ENCODE data around the gene HCFC1. TPM values are rescaled to one million over a fixed set of nuclear protein-coding genes. Genes with fewer than 3 reads are reported as not detected.
A peak's percentile ranks its signal among the peaks of the same experiment; 100 is the strongest.

The HCFC1 gene
- total and polyA plus RNA-seq, 9 of the 15 experiments (the other 6 are each of a cell fraction or from before 2014, with no cell fraction given) = 2.8 to 133 (median 17.1) TPM

DNA sequence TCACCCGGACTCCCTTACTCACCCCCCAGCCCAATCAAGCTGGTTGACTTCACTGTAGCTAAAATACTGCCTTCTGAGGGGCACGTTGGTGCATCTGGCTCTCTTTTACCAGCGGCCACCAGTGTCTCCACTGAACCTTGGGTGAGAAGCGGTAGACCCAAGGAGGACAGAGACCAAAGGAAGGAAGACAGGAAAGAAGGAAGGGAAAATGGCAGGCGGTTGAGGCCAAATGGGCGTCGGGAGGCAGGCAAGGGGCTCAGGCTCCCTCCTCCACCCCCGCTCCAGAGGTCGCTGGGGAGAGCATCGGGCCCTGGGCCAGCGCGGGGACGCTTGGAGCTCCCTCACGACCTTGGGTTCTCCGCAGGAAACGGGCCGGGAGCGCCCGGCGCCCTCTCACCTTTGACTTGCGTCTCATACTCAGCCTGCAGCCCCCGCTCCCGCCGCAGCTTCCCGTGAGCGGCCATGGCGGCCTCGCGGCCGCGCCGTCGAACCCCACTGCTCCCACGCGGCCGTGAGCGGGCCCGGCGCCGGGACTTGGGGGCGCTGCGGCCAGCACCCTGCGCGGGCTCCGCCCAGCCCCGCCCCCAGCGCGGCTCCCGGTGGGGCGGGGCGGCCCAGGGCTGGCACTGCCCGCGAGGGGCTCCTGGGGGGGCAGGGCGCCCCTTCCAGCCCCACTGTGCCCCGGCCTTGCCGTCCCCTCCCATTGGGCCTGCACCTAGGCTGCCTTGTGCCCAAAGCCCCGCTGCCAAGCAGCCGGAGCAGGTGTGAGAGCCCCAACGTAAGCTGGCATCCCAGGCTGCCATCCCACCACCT is 45.7 kb downstream of the HCFC1 start, which contains the start of gene ARHGAP4 (continued):
- TF ChIP-seq TOE1 (IDR thresholded peaks at IDR 0.05; ENCODE audit: borderline replicate concordance) (0 out of 2 replicates have a peak, but pooled peaks have one; percentile 18), TOE1 (CRISPR knock-in tag; IDR thresholded peaks at IDR 0.05; ENCODE audit: borderline replicate concordance, low read depth) (no peak), SNIP1 (IDR thresholded peaks at IDR 0.05; ENCODE audit: low read depth) (no peak), TAF1 (IDR thresholded peaks at IDR 0.05; ENCODE audit: control insufficient read depth, extremely low read depth, insufficient read depth, low read length, severe bottlenecking) (no peak), DIDO1 (tag; IDR thresholded peaks at IDR 0.05; ENCODE audit: low read depth) (no peak), DACH1 (IDR thresholded peaks at IDR 0.05; ENCODE audit: partially characterized antibody) (no peak), ZNF780A (CRISPR knock-in tag; IDR thresholded peaks at IDR 0.05) (no peak), MAZ (CRISPR knock-in tag; conservative IDR thresholded peaks at IDR 0.05 in 1 of 2, IDR thresholded peaks at IDR 0.05 in 1 of 2) (no peak; a peak in 1 of 4 replicates), TCF7 (IDR thresholded peaks at IDR 0.05; ENCODE audit: borderline replicate concordance) (no peak; the same call in 1 of the 2 replicates), HNRNPUL1 (IDR thresholded peaks at IDR 0.05; ENCODE audit: low read length) (0 out of 2 replicates have a peak, but pooled peaks have one; percentile 38), ATF1 (CRISPR knock-in tag; IDR thresholded peaks at IDR 0.05) (no peak), ATF1 (tag; IDR thresholded peaks at IDR 0.05) (no peak), HCFC1 (IDR thresholded peaks at IDR 0.05; ENCODE audit: low read depth, low read length) (no peak), SRSF7 (optimal IDR thresholded peaks at IDR 0.05; ENCODE audit: low read depth, low read length) (no peak)
- TF ChIP-seq, protein P1, sequence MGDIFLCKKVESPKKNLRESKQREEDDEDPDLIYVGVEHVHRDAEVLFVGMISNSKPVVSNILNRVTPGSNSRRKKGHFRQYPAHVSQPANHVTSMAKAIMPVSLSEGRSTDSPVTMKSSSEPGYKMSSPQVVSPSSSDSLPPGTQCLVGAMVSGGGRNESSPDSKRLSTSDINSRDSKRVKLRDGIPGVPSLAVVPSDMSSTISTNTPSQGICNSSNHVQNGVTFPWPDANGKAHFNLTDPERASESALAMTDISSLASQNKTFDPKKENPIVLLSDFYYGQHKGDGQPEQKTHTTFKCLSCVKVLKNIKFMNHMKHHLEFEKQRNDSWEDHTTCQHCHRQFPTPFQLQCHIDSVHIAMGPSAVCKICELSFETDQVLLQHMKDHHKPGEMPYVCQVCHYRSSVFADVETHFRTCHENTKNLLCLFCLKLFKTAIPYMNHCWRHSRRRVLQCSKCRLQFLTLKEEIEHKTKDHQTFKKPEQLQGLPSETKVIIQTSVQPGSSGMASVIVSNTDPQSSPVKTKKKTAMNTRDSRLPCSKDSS (IDR thresholded peaks at IDR 0.05; ENCODE audit: low read depth, partially characterized antibody) = no peak
- TF ChIP-seq, protein P2, sequence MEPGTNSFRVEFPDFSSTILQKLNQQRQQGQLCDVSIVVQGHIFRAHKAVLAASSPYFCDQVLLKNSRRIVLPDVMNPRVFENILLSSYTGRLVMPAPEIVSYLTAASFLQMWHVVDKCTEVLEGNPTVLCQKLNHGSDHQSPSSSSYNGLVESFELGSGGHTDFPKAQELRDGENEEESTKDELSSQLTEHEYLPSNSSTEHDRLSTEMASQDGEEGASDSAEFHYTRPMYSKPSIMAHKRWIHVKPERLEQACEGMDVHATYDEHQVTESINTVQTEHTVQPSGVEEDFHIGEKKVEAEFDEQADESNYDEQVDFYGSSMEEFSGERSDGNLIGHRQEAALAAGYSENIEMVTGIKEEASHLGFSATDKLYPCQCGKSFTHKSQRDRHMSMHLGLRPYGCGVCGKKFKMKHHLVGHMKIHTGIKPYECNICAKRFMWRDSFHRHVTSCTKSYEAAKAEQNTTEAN (CRISPR knock-in tag; IDR thresholded peaks at IDR 0.05) = no peak
- TF ChIP-seq, protein P3, sequence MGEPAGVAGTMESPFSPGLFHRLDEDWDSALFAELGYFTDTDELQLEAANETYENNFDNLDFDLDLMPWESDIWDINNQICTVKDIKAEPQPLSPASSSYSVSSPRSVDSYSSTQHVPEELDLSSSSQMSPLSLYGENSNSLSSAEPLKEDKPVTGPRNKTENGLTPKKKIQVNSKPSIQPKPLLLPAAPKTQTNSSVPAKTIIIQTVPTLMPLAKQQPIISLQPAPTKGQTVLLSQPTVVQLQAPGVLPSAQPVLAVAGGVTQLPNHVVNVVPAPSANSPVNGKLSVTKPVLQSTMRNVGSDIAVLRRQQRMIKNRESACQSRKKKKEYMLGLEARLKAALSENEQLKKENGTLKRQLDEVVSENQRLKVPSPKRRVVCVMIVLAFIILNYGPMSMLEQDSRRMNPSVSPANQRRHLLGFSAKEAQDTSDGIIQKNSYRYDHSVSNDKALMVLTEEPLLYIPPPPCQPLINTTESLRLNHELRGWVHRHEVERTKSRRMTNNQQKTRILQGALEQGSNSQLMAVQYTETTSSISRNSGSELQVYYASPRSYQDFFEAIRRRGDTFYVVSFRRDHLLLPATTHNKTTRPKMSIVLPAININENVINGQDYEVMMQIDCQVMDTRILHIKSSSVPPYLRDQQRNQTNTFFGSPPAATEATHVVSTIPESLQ (CRISPR knock-in tag; IDR thresholded peaks at IDR 0.05) = no peak
- TF ChIP-seq, protein P4, sequence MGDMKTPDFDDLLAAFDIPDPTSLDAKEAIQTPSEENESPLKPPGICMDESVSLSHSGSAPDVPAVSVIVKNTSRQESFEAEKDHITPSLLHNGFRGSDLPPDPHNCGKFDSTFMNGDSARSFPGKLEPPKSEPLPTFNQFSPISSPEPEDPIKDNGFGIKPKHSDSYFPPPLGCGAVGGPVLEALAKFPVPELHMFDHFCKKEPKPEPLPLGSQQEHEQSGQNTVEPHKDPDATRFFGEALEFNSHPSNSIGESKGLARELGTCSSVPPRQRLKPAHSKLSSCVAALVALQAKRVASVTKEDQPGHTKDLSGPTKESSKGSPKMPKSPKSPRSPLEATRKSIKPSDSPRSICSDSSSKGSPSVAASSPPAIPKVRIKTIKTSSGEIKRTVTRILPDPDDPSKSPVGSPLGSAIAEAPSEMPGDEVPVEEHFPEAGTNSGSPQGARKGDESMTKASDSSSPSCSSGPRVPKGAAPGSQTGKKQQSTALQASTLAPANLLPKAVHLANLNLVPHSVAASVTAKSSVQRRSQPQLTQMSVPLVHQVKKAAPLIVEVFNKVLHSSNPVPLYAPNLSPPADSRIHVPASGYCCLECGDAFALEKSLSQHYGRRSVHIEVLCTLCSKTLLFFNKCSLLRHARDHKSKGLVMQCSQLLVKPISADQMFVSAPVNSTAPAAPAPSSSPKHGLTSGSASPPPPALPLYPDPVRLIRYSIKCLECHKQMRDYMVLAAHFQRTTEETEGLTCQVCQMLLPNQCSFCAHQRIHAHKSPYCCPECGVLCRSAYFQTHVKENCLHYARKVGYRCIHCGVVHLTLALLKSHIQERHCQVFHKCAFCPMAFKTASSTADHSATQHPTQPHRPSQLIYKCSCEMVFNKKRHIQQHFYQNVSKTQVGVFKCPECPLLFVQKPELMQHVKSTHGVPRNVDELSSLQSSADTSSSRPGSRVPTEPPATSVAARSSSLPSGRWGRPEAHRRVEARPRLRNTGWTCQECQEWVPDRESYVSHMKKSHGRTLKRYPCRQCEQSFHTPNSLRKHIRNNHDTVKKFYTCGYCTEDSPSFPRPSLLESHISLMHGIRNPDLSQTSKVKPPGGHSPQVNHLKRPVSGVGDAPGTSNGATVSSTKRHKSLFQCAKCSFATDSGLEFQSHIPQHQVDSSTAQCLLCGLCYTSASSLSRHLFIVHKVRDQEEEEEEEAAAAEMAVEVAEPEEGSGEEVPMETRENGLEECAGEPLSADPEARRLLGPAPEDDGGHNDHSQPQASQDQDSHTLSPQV (IDR thresholded peaks at IDR 0.05) = peak; percentile 93
